Activated naive CD8-positive, alpha-beta T cell treated with anti-CD3 and anti-CD28 coated beads, Interleukin-2, amount 10 ng/mL, durations not matched to agents 7 days and 5 days (primary cell): ENCODE measurements around the gene FNDC4. TPM values are rescaled to one million over a fixed set of nuclear protein-coding genes. Genes with fewer than 3 reads are reported as not detected.

Source experiments
- ATAC-seq: fragments of 150-1000 bp; cut with Tn5 transposase; one replicate; pipeline ENCODE4 v1.10.0; 2021; ENCODE audit warnings: low read depth, moderate library complexity
- POLR2A ChIA-PET: fragments of 350-600 bp; sonication (Branson Sonifier 250); formaldehyde crosslinking; loops from one replicate; lab custom pipeline; 2021; ENCODE audit warnings: antibody characterized with exemption; lab: Charles Lee
- DNase-seq: peaks from one replicate; pipeline ENCODE4 v3.0.0; 2021
- H3K27ac Mint-ChIP-seq: one replicate; pipeline ENCODE4 v1.8.0; 2022; ENCODE audit warnings: mild to moderate bottlenecking, mixed read lengths
- H3K27me3 Mint-ChIP-seq: one replicate; pipeline ENCODE4 v1.8.0; 2022; ENCODE audit warnings: mild to moderate bottlenecking, moderate library complexity, mixed read lengths
- H3K36me3 Mint-ChIP-seq: one replicate; pipeline ENCODE4 v1.8.0; 2021; ENCODE audit warnings: mild to moderate bottlenecking, mixed read lengths
- H3K4me1 Mint-ChIP-seq: one replicate; pipeline ENCODE4 v1.8.0; 2021; ENCODE audit warnings: mixed read lengths
- H3K4me3 Mint-ChIP-seq: one replicate; pipeline ENCODE4 v1.8.0; 2022; ENCODE audit warnings: mild to moderate bottlenecking, moderate library complexity, mixed read lengths
- H3K9me3 Mint-ChIP-seq: one replicate; pipeline ENCODE4 v1.8.0; 2021; ENCODE audit warnings: mixed read lengths
- total RNA-seq, 2 experiments: library from RNA; stranded (reverse); gene quantifications; one replicate each; pipeline ENCODE4 v1.2.3, GENCODE V29; 2021

Gene FNDC4
- total RNA-seq, 2 experiments from 2014 or later: not detected

- Mint-ChIP-seq H3K9me3 (no peaks in the 10 kb centered on the region), H3K4me1 (peaks cover 12% of the 10 kb centered on the region), H3K27me3 (no peaks in the 10 kb centered on the region), H3K36me3 (no peaks in the 10 kb centered on the region), H3K27ac (no peak overlapping the region), H3K4me3 (no peak overlapping the region)
- ATAC-seq (no peak), DNase-seq (no peak)
- POLR2A ChIA-PET: no interaction called here
Observed at GRCh38 chr2:27485496-27485895, 9.5 kb downstream of the FNDC4 start.

GRCh38 chr2:27471961-27472360 is 23.0 kb downstream of the FNDC4 start:
- DNase-seq: no peak
- Mint-ChIP-seq H3K27ac (no peak overlapping the region), H3K4me3 (no peak overlapping the region), H3K9me3 (no peaks in the 10 kb centered on the region), H3K36me3 (peaks cover 8% of the 10 kb centered on the region), H3K27me3 (no peaks in the 10 kb centered on the region), H3K4me1 (peaks cover 2% of the 10 kb centered on the region)
- POLR2A ChIA-PET: no interaction called here
- no peak for ATAC-seq

GRCh38 chr2:27464443-27464842 is 30.6 kb downstream of the FNDC4 start:
- Mint-ChIP-seq H3K4me1 (no peaks in the 10 kb centered on the region), H3K9me3 (no peaks in the 10 kb centered on the region)

GRCh38 chr2:27461118-27461517 is 33.9 kb downstream of the FNDC4 start:
- Mint-ChIP-seq H3K4me3 (no peak overlapping the region), H3K27ac (no peak overlapping the region), H3K4me1 (no peaks in the 10 kb centered on the region), H3K9me3 (no peaks in the 10 kb centered on the region), H3K36me3 (peaks cover 4% of the 10 kb centered on the region), H3K27me3 (no peaks in the 10 kb centered on the region)
- ATAC-seq (no peak), DNase-seq (no peak)
- POLR2A ChIA-PET: no interaction called here

More at GRCh38 chr2:27464443-27464842, 30.6 kb downstream of the FNDC4 start:
- no peaks in the 10 kb centered on the region for H3K27me3 Mint-ChIP-seq
- no peak overlapping the region for H3K4me3 Mint-ChIP-seq
- POLR2A ChIA-PET: no interaction called here
- no peak for ATAC-seq
- H3K27ac Mint-ChIP-seq: no peak overlapping the region
- peaks cover 2% of the 10 kb centered on the region for H3K36me3 Mint-ChIP-seq
- DNase-seq: no peak

- Mint-ChIP-seq H3K27ac (no peak overlapping the region), H3K4me1 (no peaks in the 10 kb centered on the region), H3K4me3 (no peak overlapping the region), H3K36me3 (peaks cover 4% of the 10 kb centered on the region), H3K9me3 (no peaks in the 10 kb centered on the region), H3K27me3 (no peaks in the 10 kb centered on the region)
- DNase-seq (no peak), ATAC-seq (no peak)
- POLR2A ChIA-PET: interaction anchor here (0.9 kb wide), 1 partner anchor 26 kb away, joined by 3 read pairs; the partner anchor contains the start of gene NRBP1
Observed at GRCh38 chr2:27453968-27454367, 41.0 kb downstream of the FNDC4 start.

GRCh38 chr2:27451095-27451494 is 43.9 kb downstream of the FNDC4 start:
- Mint-ChIP-seq H3K9me3 (no peaks in the 10 kb centered on the region), H3K4me3 (no peak overlapping the region), H3K27me3 (no peaks in the 10 kb centered on the region), H3K27ac (no peak overlapping the region), H3K4me1 (peaks cover under 1% of the 10 kb centered on the region), H3K36me3 (peaks cover 1% of the 10 kb centered on the region)
- ATAC-seq (no peak), DNase-seq (no peak)
- POLR2A ChIA-PET: no interaction called here

- POLR2A ChIA-PET: interaction anchor here (1.4 kb wide), 1 partner anchor 9 kb away, joined by 3 read pairs; no protein-coding TSS in a partner anchor
- H3K36me3 Mint-ChIP-seq: peaks cover 1% of the 10 kb centered on the region
Observed at GRCh38 chr2:27448381-27448780, 46.6 kb downstream of the FNDC4 start.

GRCh38 chr2:27446057-27446456 is 48.9 kb downstream of the FNDC4 start:
- DNase-seq (no peak), ATAC-seq (peak; percentile 45)
- H3K27me3 Mint-ChIP-seq: no peaks in the 10 kb centered on the region
- H3K4me3 Mint-ChIP-seq: no peak overlapping the region
- H3K9me3 Mint-ChIP-seq: no peaks in the 10 kb centered on the region
- POLR2A ChIA-PET: interaction anchor here (0.5 to 1.9 kb wide), 6 partner anchors 15 to 234 kb away, joined by 3 to 8 read pairs (median 4); partner anchors contain the start of genes ATRAID, NRBP1, PPM1G and SLC4A1AP
- H3K27ac Mint-ChIP-seq: peak overlapping the region; percentile 75
- peaks cover 13% of the 10 kb centered on the region for H3K4me1 Mint-ChIP-seq
- H3K36me3 Mint-ChIP-seq: peaks cover 5% of the 10 kb centered on the region

More at GRCh38 chr2:27448381-27448780, 46.6 kb downstream of the FNDC4 start:
- H3K4me1 Mint-ChIP-seq: peaks cover 10% of the 10 kb centered on the region
- H3K27ac Mint-ChIP-seq: no peak overlapping the region
- H3K9me3 Mint-ChIP-seq: no peaks in the 10 kb centered on the region
- H3K27me3 Mint-ChIP-seq: no peaks in the 10 kb centered on the region
- ATAC-seq (no peak), DNase-seq (no peak)
- no peak overlapping the region for H3K4me3 Mint-ChIP-seq

- no peak overlapping the region for H3K4me3 Mint-ChIP-seq
- peaks cover 8% of the 10 kb centered on the region for H3K36me3 Mint-ChIP-seq
- DNase-seq (no peak), ATAC-seq (no peak)
- peaks cover 13% of the 10 kb centered on the region for H3K4me1 Mint-ChIP-seq
- POLR2A ChIA-PET: interaction anchor here (0.5 to 1.9 kb wide), 6 partner anchors 15 to 234 kb away, joined by 3 to 8 read pairs (median 4); partner anchors contain the start of genes ATRAID, NRBP1, PPM1G and SLC4A1AP
- H3K27me3 Mint-ChIP-seq: no peaks in the 10 kb centered on the region
- H3K27ac Mint-ChIP-seq: peak overlapping the region; percentile 75
- H3K9me3 Mint-ChIP-seq: no peaks in the 10 kb centered on the region
Observed at GRCh38 chr2:27445615-27446014, 49.4 kb downstream of the FNDC4 start.

- Mint-ChIP-seq H3K36me3 (peaks cover 12% of the 10 kb centered on the region), H3K27me3 (no peaks in the 10 kb centered on the region), H3K9me3 (no peaks in the 10 kb centered on the region), H3K4me1 (peaks cover 13% of the 10 kb centered on the region), H3K27ac (no peak overlapping the region), H3K4me3 (no peak overlapping the region)
- ATAC-seq (no peak), DNase-seq (no peak)
- POLR2A ChIA-PET: interaction anchor here (1.4 to 1.6 kb wide), 2 partner anchors 17 to 218 kb away, joined by 3 to 4 read pairs; partner anchors contain the start of genes NRBP1, SLC4A1AP and SUPT7L
Observed at GRCh38 chr2:27445155-27445554, 49.8 kb downstream of the FNDC4 start.

GRCh38 chr2:27442920-27443282 is 52.1 kb downstream of the FNDC4 start:
- ATAC-seq (no peak), DNase-seq (no peak)
- Mint-ChIP-seq H3K27me3 (no peaks in the 10 kb centered on the region), H3K36me3 (peaks cover 18% of the 10 kb centered on the region), H3K4me3 (no peak overlapping the region), H3K27ac (peak overlapping the region; percentile 63), H3K9me3 (no peaks in the 10 kb centered on the region), H3K4me1 (peaks cover 13% of the 10 kb centered on the region)
- POLR2A ChIA-PET: no interaction called here

GRCh38 chr2:27441958-27442919 is 52.8 kb downstream of the FNDC4 start, which contains the start of gene KRTCAP3:
Gene KRTCAP3 (plus strand): TSS chr2:27442381. CDS start chr2:27442413, 32 bp downstream.
- Mint-ChIP-seq H3K4me3 (no peak within 1 kb of the TSS), H3K27ac (peak within 1 kb of the TSS; percentile 63), H3K4me1 (peaks cover 13% of the 10 kb centered on the region), H3K27me3 (no peaks in the 10 kb centered on the region), H3K36me3 (peaks cover 20% of the 10 kb centered on the region), H3K9me3 (no peaks in the 10 kb centered on the region)
- DNase-seq (peak; percentile 63), ATAC-seq (peak; percentile 60)
- POLR2A ChIA-PET: no interaction called here
